Measurements from ENCODE around the gene ABCB8.

The ABCB8 gene

GRCh38 chr7:151059367-151060112, 31.3 kb downstream of the ABCB8 start, which contains the start of gene SLC4A2:
Gene SLC4A2 (plus strand): TSS chr7:151059589. CDS start chr7:151061988, 2,399 bp downstream.
- DNase-seq = peak; percentile 81

DNA sequence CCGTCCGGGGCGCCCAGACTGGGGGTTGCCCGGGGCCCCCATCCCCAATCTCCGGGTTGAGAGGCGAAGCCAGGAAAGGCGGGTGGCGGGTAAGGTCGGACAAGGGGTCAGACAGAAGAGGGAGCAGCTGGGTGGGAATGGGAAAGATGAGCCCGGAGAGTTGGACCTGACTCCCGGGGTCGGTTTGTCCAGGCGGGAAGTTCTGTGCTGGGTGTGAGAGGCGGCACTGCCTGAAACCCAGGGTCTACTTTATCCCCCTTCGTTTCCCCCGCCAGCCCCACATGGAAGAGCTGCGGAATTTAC, 31.8 kb downstream of the ABCB8 start:
- DNase-seq = no peak

DNA sequence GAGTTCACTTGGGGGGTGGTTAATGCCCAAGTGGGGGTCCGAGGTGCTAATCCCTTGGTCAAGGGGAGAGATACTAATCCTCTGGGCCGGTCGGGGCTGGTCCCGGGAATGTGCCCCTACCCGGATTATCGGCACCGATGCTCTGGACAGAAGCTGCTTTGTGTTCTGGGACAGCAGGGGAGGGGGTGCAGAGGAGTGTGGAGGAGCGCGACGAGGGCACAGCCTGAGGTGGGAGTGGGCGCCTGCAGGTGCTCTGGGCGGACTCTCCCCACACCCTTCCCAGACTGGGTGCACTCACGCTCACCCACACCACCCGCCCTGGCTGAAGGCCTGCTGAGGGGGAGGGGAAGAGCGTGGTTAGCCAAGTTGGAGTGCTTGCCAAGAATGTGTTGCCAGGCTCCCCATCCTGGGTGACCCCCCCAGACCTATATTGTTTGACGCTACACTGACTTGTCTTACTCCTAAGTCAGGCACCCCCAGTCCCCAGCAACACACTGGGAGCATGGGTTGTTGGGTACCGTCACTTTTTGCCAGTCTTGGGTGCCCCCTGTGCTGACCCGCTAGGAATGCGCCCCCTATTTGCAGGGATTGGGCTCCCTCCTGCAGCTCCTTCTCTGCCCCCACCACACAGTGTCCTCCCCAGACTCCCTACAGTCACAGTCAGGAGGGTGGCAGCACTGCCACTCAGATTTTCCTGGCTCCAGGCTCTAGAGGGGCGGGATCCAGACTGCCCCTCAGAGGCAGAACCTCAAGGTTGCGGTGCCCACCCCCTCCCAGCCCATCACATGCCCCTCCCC, 32.4 kb downstream of the ABCB8 start:
- peak; percentile 61 for DNase-seq

DNA sequence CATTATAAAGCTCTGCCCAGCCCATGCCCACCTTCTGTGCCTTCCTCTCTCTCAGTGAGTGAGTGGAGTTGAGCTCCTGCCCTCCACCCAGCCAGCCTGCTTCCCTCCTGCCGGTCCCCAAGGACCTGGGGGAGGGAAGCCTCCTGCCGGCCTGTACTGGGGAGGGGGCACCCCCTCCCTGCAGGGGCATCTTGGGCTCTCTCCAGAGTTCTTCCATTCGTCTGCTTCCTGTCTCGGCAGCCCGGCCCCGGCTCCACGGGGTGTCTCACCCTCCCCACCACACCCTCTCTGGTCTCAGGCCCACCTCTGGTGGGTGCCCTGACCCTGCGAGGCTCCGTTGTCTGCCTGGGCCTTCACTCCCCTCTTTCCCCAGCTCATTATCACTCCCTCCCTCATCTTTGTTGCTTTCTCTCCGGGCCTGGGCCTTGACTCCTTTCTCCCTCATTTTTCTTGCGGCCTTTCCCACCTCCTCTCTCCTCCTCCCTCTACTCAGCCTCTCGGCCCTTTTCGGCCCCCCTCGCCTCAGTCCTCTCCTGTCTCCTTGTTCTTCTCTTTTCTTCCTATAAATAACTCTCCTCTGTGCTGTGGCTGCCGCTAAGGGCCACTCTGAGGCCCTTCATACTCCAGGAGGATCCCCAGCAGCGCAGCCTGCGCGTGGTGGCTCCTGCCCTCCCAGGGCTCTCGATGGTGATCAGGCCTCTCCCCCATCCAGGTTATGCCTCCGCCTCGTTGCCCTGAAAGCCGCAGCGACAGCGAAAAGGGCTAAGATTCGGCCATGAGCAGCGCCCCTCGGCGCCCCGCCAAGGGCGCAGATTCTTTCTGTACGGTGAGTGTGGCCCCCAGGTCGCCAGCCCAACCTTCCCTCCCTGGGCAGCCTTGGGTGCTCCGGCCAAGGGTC, 33.2 kb downstream of the ABCB8 start:
- no peak for DNase-seq

DNA sequence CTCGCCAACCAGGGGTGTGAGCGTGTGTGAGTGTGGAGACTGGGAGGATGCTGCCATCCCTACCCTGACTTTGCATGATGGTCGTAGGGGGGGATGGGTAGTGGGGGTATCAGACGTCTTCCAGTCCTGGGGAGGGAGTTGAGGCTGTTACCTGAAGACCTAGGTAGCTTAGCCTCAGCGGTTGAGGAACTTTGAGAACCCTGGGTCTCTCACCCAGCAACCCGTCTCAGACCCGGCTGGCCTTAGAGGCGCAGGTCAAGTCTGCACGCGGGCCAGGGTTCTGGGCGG, 33.8 kb downstream of the ABCB8 start:
- no peak for DNase-seq

GRCh38 chr7:151062399-151063211, 34.4 kb downstream of the ABCB8 start:
- DNase-seq = peak; percentile 38

DNA sequence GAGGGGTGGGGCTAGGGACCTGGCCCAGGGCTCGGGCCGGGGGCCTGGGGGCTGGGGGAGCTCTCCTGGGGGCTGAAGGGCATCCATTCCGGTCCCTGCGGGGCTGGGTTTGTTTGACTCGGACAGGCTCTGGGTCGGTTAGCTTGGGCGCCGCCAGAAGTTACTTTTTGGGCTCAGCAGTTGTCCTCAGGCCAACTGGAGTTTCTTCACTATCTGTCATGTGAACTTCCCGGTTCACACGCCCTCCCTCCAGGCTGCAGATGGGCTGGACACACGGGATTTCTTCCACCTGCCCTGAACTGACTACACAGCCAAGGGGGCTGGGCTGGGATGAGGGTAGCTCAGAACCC, 34.9 kb downstream of the ABCB8 start:
- no peak for DNase-seq

DNA sequence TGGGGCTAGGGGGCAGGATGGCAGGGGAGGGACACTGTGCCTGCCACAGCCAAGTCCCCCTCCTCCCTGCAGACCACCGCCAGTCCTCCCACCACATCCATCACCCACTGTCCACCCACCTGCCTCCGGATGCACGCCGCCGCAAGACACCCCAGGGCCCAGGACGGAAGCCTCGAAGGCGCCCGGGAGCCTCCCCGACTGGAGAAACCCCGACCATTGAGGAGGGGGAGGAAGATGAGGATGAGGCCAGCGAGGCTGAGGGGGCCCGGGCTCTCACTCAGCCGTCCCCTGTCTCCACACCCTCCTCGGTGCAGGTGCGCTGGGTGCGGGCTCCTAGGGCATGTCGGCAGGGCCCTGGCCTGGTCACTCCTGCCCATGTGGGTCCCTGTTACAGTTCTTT, 36.2 kb downstream of the ABCB8 start:
- no peak for DNase-seq

- DNase-seq = no peak
These were observed 36.7 kb downstream of the ABCB8 start for GRCh38 chr7:151064993-151065392.

GRCh38 chr7:151065516-151065915, 37.3 kb downstream of the ABCB8 start:
- no peak for DNase-seq

DNA sequence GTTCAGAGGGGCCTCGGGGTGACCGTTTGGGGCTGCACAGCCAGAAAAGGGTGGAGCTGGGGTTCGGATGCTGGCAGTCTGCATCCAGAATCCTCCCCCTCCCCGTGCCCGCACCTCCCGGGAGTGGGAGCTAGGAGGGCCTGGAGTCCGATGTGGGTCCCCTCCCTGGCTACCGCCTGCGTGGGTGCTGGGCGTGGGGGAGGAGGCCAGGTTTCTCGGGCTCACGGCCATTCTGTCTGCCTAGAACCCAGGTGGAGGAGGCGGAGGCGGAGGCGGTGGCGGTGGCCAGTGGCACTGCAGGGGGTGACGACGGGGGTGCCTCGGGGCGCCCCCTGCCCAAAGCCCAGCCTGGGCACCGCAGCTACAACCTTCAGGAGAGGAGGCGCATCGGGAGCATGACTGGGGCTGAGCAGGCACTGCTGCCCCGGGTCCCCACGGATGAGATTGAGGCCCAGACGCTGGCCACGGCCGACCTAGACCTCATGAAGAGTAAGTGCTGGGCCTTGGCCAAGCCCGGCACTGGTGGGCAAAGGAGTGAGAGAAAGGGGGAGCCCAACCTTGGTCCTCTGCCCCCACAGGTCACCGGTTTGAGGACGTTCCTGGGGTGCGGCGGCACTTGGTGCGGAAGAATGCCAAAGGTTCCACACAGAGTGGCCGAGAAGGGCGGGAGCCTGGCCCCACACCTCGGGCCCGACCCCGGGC, 38.2 kb downstream of the ABCB8 start:
- no peak for DNase-seq

DNA sequence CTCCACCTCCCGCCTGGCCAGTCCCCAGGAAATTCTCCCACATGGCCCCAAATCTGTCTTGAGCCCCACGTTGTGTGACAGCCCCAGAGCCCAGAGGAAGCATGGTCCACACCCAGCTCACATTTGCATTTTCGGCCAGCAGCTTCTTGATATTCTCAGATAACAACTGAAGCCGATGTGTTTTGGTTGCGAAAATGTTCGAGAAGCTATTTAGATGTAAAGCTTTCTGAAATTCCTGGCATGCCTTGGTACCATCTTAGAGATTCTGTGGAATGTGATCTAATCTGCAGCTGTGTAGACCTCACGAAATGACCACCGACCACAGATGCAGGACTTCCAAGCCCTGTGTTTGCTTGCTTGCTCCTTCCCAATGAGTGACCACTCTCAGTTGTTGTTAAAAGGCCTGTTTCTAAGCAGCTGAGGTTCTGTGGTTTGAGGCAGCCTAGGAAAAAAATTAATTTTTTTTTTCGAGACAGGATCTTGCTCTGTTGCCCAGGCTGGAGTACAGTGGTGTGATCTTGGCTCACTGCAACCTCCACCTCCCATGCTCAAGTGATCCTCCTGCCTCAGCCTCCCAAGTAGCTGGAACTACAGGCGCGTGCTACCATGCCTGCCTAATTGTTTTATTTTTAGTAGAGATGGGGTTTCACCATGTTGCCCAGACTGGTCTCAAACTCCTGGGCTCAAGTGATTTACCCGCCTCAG, 40.0 kb downstream of the ABCB8 start:
- DNase-seq = no peak

DNA sequence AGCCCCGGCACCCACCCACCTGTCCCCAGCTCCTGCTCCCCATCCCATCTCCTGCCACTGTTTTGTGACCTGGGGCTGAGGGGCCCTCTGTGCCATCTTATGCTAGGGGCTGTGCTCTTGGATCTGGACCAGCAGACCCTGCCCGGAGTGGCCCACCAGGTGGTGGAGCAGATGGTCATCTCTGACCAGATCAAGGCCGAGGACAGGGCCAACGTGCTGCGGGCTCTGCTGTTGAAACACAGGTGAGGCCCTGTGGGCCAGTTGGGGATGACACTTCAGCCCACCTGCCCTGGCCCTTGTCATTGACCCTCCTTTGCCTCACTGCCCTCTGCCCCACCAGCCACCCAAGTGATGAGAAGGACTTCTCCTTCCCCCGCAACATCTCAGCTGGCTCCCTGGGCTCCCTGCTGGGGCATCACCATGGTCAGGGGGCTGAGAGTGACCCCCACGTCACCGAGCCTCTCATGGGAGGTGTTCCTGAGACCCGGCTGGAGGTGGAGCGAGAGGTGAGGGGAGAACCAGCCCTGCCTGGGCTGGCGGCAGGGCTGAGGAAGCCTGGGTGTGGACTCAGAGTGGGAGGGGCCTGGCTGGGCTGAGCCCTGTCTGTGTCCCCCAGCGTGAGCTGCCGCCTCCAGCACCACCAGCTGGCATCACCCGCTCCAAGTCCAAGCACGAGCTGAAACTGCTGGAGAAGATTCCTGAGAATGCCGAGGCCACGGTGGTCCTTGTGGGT, 41.8 kb downstream of the ABCB8 start:
- no peak for DNase-seq

DNA sequence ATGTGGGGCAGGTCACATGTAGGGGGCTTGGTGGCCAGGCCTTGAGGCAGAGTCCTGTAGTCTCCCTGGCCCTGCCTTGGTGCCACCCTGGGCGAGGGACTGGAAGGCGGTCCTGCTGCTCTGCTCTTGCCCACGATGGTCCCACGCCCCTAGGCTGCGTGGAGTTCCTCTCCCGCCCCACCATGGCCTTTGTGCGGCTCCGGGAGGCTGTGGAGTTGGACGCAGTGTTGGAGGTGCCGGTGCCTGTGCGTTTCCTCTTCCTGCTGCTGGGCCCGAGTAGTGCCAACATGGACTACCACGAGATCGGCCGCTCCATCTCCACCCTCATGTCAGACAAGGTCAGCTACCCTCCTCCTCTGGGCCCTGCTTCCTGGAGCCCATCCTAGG, 42.3 kb downstream of the ABCB8 start:
- DNase-seq = no peak

GRCh38 chr7:151071032-151071866, 43.0 kb downstream of the ABCB8 start:
- no peak for DNase-seq

DNA sequence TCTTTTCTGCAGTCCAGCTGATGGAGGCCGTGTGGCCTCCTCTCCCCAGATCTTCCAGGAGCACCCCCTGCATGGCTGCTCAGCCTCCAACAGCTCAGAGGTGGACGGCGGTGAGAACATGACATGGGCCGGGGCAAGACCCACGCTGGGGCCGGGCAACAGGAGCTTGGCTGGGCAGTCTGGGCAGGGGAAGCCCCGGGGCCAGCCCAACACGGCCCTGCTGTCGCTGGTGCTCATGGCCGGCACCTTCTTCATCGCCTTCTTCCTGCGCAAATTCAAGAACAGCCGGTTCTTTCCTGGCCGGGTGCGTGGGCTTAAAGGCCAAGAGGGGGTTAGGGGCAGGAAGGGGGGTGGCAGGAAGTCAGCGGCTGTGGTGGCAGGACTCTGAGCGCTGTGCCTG, 45.7 kb downstream of the ABCB8 start:
- DNase-seq = no peak

GRCh38 chr7:151074817-151075661, 46.8 kb downstream of the ABCB8 start:
- no peak for DNase-seq

DNA sequence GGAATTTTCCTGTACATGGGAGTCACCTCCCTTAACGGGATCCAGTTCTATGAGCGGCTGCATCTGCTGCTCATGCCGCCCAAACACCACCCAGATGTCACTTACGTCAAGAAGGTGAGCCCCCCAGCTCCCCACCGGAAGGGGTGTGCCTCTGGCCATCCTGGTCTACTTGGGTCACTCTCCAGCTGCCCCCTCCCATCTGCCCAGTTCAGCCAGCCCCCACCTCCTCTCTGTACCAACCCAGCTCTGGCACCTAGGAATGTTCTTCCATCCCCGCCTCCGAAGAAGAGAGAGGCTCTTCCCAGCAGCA, 47.4 kb downstream of the ABCB8 start:
- DNase-seq = no peak

- DNase-seq = no peak
These were observed 47.8 kb downstream of the ABCB8 start for GRCh38 chr7:151075978-151076426.

Measured in hematopoietic multipotent progenitor cell treated with erythropoietin and hydrocortisone succinate and interleukin-3 and kit ligand, for 4 days (in vitro differentiated cells).